Neural cell (in vitro differentiated cells): Measurements from ENCODE around the gene STARD9.

Experiments used
- EP300 ChIP-seq: fragments of 450-650 bp; conservative IDR thresholded peaks from 2 replicates; pipeline ENCODE4 v1.6.1; 2014; ENCODE audit warnings: antibody characterized with exemption, mild to moderate bottlenecking, moderate library complexity; ENCODE audit not compliant: poor library complexity, severe bottlenecking
- EZH2 ChIP-seq: fragments of 200-600, 300-800 bp; shearing (Covaris generic), sonication (generic); IDR thresholded peaks from 2 replicates; pipeline ENCODE4 v1.6.1; 2014; ENCODE audit warnings: antibody characterized with exemption, low read length, borderline replicate concordance, mild to moderate bottlenecking; ENCODE audit not compliant: insufficient read depth, poor library complexity, severe bottlenecking
- MXI1 ChIP-seq: fragments of 450-650 bp; conservative IDR thresholded peaks from 2 replicates; pipeline ENCODE4 v1.6.1; 2014; ENCODE audit warnings: antibody characterized with exemption, mild to moderate bottlenecking; ENCODE audit not compliant: poor library complexity, severe bottlenecking
- TF ChIP-seq, protein P1 (sequence below): fragments of 450-650 bp; IDR thresholded peaks from 2 replicates; pipeline ENCODE4 v1.5.1; 2014; ENCODE audit warnings: antibody characterized with exemption, mild to moderate bottlenecking, moderate library complexity; ENCODE audit not compliant: poor library complexity, severe bottlenecking
- TF ChIP-seq, protein P2 (sequence below): IDR thresholded peaks from 2 replicates; pipeline ENCODE4 v1.6.1; 2012; ENCODE audit warnings: borderline replicate concordance

DNA sequence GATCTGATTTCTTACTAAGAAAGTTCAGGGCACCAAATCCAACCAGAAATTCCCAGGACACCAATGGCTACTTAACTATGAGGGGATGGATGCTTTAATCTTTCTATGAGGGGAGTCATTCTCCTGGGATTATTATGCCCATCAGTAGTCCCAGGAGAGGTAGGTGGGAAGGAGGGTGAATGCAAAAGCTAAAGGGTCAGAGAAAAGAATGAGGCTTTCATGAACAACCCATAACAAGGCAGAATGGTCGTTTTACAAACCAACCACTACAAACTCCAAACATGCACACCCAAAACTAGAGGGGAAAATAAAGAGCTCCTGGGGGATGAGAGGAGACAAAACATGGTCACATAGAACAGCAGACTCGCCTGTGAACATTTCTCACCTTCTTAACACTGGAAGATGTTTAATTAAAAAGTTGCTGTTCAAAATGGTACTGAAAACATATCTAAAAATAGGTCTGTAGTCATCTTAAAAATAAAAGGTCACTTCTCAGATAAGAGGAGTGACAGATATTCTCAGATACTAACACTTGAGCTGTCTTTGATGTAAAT is 3.7 kb downstream of the STARD9 start:
- TF ChIP-seq, protein P1, sequence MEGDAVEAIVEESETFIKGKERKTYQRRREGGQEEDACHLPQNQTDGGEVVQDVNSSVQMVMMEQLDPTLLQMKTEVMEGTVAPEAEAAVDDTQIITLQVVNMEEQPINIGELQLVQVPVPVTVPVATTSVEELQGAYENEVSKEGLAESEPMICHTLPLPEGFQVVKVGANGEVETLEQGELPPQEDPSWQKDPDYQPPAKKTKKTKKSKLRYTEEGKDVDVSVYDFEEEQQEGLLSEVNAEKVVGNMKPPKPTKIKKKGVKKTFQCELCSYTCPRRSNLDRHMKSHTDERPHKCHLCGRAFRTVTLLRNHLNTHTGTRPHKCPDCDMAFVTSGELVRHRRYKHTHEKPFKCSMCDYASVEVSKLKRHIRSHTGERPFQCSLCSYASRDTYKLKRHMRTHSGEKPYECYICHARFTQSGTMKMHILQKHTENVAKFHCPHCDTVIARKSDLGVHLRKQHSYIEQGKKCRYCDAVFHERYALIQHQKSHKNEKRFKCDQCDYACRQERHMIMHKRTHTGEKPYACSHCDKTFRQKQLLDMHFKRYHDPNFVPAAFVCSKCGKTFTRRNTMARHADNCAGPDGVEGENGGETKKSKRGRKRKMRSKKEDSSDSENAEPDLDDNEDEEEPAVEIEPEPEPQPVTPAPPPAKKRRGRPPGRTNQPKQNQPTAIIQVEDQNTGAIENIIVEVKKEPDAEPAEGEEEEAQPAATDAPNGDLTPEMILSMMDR = no peak
- TF ChIP-seq EZH2 = no peak
- TF ChIP-seq, protein P2, sequence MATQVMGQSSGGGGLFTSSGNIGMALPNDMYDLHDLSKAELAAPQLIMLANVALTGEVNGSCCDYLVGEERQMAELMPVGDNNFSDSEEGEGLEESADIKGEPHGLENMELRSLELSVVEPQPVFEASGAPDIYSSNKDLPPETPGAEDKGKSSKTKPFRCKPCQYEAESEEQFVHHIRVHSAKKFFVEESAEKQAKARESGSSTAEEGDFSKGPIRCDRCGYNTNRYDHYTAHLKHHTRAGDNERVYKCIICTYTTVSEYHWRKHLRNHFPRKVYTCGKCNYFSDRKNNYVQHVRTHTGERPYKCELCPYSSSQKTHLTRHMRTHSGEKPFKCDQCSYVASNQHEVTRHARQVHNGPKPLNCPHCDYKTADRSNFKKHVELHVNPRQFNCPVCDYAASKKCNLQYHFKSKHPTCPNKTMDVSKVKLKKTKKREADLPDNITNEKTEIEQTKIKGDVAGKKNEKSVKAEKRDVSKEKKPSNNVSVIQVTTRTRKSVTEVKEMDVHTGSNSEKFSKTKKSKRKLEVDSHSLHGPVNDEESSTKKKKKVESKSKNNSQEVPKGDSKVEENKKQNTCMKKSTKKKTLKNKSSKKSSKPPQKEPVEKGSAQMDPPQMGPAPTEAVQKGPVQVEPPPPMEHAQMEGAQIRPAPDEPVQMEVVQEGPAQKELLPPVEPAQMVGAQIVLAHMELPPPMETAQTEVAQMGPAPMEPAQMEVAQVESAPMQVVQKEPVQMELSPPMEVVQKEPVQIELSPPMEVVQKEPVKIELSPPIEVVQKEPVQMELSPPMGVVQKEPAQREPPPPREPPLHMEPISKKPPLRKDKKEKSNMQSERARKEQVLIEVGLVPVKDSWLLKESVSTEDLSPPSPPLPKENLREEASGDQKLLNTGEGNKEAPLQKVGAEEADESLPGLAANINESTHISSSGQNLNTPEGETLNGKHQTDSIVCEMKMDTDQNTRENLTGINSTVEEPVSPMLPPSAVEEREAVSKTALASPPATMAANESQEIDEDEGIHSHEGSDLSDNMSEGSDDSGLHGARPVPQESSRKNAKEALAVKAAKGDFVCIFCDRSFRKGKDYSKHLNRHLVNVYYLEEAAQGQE = no peak
- TF ChIP-seq EP300 = no peak
- no peak for TF ChIP-seq MXI1
